HG03378 (cell line): ENCODE measurements around the gene RPL10A.

Experiments
- ATAC-seq: cut with Tn5 transposase; IDR thresholded peaks from one replicate; pipeline ENCODE4 v1.9.1; 2021; ENCODE audit warnings: mild to moderate bottlenecking, moderate library complexity; ENCODE audit not compliant: unreplicated experiment

Gene RPL10A

DNA sequence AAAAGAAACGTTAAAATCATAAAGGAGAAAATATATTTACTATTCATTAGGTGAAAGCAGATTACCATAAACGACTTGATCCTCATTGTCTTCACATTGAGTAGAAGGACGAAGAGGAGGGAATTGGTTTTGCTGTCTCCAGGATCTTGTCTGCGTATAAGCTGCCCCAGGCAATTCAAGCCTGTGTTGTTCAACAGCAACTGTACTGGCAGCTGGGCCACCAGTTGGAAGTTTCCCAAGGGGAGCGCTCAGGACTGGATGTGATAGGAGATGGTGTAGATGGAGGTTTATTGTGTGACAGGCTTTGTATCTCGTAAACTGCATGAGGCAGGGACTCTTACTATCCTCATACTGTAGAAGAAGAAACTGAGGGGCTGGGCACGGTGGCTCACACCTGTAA is 20.0 kb upstream of the RPL10A start:
- no peak for ATAC-seq

DNA sequence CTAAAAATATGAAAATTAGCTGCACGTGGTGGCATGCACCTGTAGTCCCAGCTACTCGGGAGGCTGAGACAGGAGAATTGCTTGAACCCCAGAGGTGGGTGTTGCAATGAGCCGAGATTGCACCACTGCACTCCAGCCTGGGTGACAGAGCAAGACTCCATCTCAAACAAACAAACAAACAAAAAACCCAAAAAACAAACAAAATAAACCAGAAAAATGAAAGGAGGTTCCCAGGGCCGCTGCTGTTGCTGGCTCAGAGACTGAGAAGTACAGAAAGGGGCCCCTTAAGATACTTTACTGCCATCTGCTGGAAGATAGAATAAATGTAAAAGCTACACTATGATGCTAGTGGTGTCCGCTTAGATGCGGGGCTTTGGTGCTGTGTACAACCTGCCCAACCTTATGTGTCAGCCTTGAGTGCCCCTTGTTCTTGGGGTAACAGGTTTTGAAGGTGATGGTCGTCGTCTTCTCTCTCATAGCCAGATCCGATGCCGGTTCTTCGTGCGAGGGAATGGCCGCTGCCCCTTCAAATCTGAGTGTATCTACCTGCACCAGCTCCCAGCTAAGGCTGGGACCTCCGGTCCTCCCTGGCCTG is 18.8 kb upstream of the RPL10A start:
- ATAC-seq, result peak; percentile 44

DNA sequence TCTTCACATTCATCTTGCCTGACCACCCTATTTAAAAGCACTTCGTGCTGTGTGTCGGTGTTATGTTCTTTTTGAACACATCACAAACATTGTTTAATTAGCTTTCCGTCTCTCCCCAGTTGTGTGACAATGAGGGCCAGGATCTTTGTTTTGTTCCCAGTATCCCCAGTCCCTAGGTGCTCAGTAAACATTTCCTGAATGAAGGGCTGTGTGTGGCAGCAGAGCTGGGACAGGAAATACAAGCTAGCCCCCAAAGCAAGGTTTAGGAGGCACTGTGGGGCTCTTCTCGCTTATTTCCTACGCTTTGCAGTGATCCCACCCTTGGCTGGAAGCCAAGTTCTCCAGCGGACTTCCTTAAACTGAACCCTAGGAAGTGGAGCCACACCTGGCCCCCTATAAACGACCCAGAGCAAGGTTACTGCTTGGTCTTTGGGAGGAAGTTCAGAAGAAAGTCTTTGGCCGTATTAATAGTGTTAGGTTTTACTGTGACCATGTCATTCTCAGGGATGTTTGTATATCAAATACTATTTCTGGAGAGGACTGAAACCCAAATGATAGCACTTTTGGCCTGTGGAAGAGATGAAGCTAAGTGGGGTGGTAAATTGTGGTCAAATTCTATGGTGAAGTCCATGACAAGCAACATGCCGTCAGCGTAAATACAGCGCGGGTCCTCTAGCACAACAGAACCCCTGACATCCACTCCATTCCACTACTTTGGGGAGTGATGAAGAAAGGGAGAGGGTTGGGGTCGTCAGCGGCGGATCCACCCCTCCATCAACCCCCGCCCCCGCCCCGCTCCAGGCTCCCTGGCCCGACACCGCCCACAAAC is 16.6 kb upstream of the RPL10A start:
- ATAC-seq, result no peak

DNA sequence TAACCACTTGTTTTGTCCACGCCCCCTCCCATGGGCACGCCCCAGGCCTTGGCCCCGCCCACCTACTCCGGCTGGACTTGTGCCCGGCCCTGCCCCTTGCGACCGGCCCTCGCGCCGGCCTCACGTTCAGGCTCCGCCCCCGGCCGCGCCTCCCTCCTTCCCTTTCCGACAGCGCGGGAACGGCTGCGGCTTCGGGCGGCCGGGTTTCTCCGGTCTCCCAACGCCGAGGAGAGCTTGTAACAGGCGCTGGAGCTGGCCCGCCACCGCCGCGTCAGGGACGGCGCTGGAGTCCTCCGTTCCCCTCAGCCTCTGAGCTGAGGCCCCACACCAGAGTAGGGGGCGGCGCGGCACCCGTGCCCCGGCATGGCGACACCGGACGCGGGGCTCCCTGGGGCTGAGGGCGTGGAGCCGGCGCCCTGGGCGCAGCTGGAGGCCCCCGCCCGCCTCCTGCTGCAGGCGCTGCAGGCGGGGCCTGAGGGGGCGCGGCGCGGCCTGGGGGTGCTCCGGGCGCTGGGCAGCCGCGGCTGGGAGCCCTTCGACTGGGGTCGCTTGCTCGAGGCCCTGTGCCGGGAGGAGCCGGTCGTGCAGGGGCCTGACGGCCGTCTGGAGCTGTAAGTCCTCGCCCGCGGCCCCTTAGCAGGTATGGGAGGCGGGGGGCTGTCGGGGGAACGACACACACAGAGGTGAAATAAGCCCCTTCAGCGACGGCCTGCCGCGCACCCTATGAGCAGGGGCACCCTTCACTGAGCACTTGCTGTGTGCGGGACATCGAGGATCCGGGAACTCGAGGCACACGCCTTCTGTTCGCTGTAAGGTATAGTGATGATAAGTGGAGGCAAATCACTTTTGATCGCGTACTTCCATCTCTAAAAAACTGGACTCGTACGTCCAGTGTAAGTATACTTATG is 15.8 kb upstream of the RPL10A start, which contains the start of gene FANCE:
Gene FANCE, plus strand, starts transcription at position 156 of the 908 bp plus-strand sequence. Its CDS starts 208 bp downstream, at position 364.
- peak; percentile 69 for ATAC-seq

DNA sequence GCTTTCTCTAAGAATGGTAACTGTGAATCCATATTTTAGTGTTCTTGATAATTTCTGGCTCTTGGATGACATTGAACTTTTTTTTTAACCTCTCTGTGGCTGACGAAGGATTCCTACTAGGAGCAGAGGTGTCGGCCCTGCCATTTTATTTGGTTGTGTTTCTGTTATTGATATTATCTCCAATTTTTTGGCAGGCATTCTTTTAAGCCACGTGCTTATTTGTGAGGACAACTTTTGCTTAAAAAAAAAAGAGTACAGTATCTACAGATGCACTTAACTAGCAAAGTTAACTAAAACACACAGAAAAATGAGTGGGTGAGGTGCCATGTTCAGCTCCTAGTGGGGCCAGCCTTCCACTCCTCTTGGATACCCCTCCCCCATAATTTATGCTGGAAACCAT is 15.0 kb upstream of the RPL10A start:
- no peak for ATAC-seq

DNA sequence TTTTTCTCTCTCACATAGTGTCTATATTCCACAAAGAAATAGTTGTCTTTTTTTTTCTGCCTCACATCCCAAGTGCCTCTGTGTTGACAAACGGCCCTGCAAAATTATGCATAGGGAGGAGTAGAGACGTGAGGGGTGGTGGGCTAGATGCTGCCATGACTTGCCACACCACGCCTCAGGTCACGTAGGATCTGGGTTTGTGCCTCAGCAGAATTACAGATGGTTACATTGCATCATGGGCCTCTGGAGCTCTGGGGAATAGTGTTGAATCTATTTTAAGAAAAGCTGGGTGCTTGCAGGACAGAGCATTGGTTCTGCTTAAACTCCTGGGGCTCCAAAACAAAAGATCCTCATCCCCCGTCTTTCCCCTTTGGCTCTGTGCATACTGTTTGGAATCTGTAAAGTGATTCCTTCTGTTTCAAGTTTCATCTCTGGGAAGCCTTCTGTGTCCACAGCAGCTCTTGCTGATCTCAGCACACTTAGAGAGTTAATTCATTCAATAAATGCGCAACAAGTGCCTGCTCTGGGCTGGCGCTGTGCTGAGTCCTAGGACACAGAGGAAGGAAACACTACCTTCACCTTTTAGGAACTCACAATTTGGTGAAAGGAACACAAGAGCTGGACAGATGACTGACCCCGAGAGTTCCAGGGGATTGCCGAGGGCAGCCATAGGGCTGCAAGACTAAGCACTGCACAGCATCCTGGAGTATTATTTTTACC is 13.7 kb upstream of the RPL10A start:
- ATAC-seq, result no peak

DNA sequence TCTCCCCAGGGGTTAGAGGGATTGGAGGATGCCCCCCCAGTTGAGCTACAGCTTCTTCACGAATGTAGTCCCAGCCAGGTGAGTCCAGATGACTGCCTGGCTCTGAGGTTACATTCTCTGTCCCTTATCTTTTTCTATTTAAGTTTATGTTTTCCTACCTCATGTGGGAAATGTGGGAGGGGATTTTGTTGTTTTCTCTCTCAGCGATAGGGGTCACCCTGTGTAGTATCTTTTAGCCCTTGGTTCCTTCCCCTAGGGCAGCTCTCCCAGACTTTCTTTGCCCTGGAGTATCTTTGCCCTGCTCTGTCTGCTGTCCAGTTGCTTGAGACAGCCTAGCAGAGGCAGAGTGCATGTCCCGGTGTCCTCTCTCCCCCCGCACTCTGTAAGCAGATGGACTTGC is 10.3 kb upstream of the RPL10A start:
- ATAC-seq, result no peak

DNA sequence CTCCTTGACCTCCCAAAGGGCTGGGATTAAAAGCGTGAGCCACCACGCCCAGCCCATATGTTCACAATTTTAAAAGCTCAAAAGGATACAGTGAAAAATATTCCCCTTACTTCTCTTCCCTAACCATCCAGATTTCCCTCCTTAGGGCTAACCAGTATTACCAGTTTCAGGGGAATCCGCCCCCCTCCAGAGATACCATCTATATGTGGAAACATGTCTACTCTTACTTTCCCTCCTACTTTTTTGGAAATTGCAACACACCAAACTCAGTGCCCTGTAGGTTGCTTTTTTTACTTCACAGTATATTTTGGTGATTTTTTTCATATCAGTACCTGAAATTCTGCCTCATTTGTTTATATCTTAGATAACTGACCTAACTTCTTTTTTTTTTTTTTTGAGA is 6.9 kb upstream of the RPL10A start:
- ATAC-seq, result no peak

DNA sequence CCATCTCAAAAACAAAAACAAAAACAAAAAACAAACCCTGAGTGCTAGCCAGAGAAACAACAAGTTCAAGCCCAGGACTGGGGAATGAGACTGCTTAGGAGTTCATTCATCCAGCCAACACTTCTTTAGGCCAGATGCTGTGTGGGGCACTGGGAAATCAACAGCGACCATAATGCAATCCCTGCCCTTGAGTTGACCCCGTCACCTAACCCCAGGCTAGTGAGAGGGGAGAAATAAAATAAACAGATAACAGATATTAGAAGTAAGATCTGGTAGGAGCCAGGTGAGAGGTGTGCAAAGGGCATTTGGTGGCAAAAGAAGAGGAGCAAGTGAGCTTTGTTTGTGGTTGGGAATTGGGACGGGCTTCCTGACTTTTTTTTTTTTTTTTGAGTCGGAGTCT is 4.9 kb upstream of the RPL10A start:
- ATAC-seq, result no peak

DNA sequence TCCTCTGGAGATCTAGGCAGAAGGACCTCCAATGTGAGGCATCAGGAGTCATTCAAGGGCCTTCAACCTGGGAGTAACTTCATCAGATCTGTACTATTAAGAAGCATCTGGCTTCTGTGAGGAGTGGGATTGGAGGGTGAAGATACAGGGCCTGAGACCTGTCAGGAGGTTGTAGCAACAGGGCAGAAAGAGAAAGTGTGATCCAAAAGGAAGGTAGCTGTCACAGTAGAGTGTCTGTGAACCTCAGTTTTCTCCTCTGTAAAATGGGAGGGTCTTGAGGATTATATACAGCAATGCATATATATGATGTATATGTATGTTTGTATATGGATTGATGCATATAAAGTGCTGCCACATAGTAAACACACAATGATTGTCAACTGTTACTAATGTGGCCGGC is 2.6 kb upstream of the RPL10A start:
- no peak for ATAC-seq

DNA sequence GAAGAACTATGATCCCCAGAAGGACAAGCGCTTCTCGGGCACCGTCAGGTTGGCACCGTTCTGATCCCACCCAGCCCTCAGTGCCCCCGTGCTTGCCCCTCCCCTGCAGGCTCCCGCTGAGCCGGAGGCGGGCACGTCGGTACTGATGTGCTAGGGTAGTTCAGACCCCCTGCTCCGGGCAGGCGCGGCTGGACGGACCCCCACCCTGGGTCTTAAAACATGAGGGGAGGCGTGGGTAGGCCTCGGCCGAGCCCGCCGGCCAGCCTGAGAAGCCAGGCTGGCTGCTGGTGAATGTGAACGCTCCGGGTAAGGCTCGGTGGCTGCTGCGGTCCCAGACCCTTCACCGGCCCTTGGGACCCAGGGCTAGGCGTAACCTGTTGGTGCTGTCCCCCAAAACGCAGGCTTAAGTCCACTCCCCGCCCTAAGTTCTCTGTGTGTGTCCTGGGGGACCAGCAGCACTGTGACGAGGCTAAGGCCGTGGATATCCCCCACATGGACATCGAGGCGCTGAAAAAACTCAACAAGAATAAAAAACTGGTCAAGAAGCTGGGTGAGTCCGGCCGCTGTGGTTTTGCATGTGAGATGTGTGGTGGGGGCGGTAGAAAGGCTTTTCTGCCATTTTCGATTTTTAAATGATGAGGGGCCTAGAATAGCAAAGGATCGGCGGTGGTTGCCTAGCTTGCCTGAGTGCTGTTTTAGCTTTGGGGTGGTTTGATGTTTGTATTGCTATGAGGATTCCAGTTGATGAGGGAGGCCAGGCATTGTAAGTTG is 964 bp downstream of the RPL10A start:
- no peak for ATAC-seq

DNA sequence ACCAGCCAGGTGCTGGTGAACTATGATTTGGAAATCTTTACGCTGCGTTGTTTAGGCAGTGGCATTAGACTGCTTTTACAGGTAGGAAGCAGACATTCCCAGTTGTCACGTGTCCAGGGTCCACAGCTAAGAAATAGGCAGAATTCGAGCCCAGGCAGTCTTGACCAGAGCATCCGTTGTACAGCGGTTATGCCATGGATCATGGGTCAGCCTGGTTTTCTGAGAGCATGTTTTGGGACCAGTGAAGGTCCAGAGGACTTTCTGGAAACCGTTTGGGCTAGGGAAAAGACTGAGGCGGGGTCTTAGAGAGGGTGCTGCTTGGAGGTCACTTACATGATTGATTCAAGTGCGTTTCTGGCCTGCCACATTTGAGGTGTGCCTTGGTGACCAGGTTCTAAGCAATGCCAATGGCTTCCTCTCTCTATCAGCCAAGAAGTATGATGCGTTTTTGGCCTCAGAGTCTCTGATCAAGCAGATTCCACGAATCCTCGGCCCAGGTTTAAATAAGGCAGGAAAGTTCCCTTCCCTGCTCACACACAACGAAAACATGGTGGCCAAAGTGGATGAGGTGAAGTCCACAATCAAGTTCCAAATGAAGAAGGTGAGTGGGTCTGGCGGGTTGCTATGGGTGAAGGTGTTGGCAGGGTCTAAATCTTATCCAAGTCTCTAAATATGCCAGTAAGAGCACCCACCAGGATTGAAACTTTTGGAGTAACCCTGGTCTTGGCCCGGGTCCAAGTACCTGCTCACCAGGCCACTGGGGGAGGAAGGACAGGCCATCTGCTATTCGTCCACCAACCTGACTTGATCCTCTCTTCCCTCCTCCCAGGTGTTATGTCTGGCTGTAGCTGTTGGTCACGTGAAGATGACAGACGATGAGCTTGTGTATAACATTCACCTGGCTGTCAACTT is 1.8 kb downstream of the RPL10A start:
- ATAC-seq, result no peak

DNA sequence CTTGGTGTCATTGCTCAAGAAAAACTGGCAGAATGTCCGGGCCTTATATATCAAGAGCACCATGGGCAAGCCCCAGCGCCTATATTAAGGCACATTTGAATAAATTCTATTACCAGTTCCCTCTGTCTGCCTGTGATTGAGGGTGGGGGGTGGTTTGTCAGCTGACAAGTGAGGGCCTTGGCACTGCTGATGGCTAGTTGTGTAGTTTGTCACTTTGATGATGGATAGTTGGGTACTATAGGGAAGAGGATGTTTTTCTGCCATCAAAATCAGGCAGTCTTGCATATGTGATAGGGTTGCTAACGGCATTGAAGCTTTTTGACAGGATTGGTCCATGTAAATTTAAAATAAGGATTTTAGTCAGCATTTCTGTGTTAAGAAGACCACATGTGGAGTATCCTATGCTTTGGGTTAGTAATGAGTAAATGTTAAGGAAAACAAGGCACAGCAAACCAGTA is 2.5 kb downstream of the RPL10A start:
- ATAC-seq, result no peak

DNA sequence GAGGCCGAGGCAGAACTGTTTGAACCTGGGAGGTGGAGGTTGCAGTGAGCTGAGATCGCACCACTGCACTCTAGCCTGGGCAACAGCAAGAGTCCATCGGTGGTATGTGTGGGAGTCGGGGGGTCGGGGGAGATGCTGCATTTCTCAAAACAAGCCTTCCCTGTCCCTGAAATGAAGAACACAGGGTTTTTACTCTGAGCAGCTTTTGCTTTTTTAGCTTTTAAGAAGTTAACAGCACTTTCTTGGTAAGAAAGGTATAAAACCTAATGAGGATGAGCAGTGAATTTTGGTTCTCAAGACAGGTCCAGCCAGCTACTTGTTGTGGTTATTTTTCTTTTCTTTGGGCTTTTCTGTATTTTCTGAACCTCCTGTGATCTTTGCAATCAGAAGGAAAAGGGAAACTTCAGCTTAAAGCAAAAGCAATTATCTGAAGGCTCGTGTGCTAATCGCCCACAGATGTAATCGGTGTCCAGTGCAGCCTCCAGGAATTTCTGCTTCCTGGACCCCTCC is 3.7 kb downstream of the RPL10A start:
- no peak for ATAC-seq

DNA sequence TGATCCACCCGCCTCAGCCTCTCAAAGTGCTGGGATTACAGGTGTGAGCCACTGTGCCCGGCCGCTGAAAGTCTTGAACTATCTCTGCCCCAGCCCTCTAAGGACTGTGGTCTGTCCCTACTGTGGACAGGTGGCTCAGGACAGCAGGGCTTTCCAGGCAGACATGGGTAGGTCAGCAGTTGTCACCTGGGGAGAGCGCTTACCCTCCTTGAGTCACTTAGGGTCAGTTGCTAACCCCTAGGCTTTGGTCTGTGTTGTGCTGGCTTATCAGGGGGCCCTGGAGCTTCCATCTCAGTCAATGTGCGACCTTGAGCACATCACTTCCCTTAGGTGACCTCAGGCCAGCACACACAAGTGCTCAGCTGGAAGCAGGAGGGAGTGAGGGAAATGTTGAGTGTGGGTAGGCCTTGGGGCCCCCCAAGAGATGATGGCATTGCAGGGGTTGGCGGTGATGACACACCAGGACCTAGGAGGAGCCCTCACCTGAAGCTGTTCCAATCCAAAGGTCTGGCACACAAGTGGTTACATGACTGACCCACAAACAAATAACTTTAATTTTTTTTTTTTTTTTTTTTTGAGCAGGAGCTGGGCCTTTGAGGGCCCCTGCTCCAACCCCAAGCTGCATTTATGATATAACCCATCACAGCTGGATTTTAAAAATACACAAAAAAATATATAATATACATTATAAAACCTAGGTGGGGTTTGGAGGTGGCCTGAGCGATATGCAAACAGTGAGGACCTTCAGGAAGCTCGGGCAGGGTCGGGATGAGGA is 5.1 kb downstream of the RPL10A start:
- no peak for ATAC-seq

DNA sequence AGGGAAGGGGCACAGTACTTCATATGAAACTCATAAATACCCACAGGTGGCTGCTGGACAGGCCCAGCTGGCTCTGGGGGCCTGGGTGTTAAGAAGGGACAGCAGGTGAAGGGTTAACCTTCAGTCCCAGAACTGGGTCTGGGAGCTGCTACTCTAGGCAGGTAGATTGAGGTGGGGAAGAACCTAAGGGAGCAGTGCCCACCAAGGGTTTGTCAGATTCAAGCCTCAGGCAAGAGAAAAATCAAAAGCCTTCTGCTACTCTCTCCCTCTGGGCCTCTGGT is 5.6 kb downstream of the RPL10A start:
- ATAC-seq, result no peak

DNA sequence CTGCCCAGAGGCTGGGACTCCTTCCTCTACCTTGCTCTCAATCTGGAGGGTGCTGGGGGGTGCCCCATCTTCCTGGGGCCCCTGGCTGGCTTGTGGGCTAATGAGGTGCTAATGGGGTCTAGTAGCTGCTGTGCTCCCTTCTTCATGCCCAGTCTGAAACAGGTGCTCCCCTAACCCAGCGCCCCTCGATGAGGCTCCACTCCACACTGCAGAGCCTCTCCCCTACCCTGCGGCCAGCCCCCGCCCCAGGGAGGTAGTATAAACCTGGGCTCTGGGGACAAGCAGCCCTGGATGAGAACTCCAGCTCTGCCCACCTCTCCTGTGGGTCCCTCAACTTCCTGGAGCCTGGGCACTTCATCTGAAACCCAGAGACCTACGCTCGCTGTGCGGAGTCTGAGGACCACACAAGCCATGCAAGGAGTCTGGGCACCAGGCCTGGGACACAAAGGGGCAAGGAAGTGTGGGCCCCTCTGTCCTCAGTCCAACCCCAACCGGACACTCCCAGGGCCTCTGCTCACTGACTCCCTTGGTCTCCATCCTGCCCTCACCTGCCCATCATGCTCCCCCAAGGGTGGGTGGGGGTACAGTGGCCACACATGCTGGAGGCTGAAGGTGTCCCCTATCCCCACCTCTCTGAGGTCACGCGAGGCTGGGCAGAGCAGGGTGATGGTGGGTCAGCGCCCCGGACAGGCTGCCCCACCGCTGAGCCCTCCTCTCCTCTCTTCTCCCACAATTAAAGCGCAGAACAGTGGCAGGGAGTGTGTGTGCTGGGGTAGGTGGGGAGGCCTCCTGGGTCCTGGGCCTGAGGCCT is 6.1 kb downstream of the RPL10A start:
- no peak for ATAC-seq
